ENCODE results near the gene SAMD8.

Gene SAMD8

GRCh38 chr10:75111365-75111906 is at the start of gene SAMD8:
SAMD8 (plus strand) TSS chr10:75111656; CDS start chr10:75150529, 38,873 bp downstream.
- in situ Hi-C loops (cut with MboI; ENCODE audit: low sequenced_read_pairs), result no loop called here

DNA sequence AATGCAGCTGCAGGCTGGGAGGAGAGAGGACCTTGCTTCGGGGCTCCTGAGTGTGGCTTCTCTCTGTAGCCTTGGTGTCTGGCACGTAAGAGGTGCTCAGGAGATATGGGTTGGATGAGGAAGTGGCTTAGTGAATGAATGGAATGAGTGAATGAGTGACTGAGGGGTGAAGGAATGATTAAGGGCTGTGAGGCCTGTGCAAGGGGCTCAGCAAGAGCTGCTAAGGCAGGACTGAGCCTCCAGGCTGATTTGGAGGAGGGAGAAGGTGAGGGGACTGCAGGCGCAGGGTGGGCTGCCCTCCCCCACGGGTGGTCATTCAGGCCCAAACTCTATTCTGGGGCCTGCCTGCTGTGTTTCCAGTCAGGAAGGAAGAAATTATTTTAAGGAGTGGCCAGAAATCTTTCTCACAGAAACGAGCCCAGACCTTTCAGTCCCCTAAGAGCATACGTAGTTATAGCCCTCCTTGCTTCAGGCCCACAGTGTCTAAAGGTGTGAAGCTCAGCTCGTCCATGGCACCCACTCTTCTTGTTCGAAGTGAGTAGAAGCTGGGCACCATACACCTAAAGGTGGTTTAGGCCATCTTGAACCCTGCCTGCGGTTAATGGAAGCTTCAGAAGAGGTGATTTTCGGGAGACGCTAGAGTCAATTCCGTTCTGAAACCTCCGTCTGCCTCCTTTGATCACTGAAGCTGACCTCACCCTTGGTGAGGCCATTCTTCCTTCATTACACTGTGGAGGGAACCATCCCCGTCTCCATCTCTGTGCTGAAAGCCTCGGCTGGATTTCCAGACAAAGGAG is 49.5 kb upstream of the SAMD8 start:
- in situ Hi-C loops (cut with MboI; ENCODE audit: low sequenced_read_pairs), result no loop called here

- in situ Hi-C loops (cut with MboI; ENCODE audit: low sequenced_read_pairs), result no loop called here
Observed at GRCh38 chr10:75062506-75063299, 48.8 kb upstream of the SAMD8 start.

- in situ Hi-C loops (cut with MboI; ENCODE audit: low sequenced_read_pairs), result no loop called here
Observed at GRCh38 chr10:75063461-75064230, 47.8 kb upstream of the SAMD8 start.

DNA sequence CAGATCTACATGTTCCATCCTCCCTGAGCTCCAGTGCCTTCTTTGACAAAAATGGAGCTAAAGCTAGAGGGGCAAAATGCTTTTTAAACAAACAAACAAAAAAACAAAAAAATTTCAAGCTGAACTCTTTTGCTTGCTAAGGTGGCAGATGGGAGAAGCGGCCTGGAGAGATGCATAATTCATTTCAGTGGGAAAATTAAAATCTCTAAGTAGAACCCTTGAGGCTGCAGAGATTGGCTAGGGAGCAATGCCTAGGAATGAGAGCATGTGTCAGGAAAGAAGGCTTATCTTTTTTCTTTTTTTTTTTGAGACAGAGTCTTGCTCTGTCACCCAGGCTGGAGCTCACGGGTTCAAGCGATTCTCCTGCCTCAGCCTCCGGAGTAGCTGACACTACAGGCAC is 46.4 kb upstream of the SAMD8 start:
- in situ Hi-C loops (cut with MboI; ENCODE audit: low sequenced_read_pairs), result no loop called here

- in situ Hi-C loops (cut with MboI; ENCODE audit: low sequenced_read_pairs), result no loop called here
Observed at GRCh38 chr10:75066271-75066670, 45.2 kb upstream of the SAMD8 start.

DNA sequence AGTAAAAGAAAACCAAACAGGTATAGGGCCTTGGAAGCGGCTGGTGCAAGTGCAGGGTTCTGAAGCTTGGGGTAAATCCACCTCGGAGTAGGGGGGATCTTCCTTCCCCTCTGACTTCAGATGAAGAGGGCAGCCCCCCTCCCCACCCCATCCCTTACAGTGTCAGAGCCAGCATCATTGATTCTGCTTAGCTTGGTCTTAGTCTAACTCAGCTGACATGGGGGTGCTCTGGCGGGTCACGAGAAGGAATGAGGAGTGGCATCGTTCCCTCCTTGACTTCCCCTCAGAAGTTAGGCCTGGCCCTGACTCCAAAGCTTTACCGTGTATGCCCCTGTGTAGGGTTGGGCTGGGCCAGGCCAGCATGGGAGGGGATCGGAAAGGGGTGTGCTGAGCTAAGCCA is 44.2 kb upstream of the SAMD8 start:
- in situ Hi-C loops (cut with MboI; ENCODE audit: low sequenced_read_pairs), result no loop called here

GRCh38 chr10:75068523-75068922 is 42.9 kb upstream of the SAMD8 start:
- in situ Hi-C loops (cut with MboI; ENCODE audit: low sequenced_read_pairs), result no loop called here

GRCh38 chr10:75070476-75070875 is 41.0 kb upstream of the SAMD8 start:
- in situ Hi-C loops (cut with MboI; ENCODE audit: low sequenced_read_pairs), result no loop called here

- in situ Hi-C loops (cut with MboI; ENCODE audit: low sequenced_read_pairs), result no loop called here
Observed at GRCh38 chr10:75070961-75071428, 40.5 kb upstream of the SAMD8 start.

DNA sequence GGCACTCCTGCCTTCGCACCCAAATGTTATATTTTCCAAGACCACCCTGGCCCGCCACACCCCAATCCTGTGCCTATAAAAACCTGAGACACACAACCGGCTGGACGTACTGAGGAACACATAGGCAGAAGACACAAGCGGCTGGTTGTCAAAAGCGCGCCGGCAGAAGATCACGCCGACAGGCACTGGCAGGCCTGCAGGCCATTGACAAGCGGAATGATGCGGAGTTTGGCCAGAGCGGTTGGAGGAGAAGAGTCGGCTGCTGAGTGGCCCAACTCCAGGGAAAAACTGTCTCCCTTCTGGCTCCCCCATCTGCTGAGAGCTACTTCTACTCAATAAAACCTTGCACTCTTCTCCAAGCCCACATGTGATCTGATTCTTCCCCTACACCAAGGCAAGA is 39.7 kb upstream of the SAMD8 start:
- in situ Hi-C loops (cut with MboI; ENCODE audit: low sequenced_read_pairs), result no loop called here

DNA sequence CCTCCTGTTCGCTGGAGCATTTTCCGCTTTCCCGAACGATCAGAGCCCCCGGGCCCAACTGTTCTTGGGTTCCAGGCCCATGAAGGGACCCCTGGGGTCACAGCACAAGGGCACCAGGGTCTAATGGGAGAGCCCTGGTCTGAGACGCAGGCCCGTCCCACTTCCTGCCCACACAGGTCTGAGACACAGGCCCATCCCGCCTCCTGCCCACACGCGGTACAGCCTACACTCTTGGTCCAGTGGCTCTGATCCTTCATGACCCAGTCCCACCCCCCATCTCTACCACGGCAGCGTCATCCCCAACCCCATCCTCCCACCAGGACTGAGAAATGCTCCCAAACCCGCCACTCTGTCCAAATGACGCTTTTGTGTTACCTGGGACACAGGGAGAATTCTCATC is 38.7 kb upstream of the SAMD8 start:
- in situ Hi-C loops (cut with MboI; ENCODE audit: low sequenced_read_pairs), result no loop called here

DNA sequence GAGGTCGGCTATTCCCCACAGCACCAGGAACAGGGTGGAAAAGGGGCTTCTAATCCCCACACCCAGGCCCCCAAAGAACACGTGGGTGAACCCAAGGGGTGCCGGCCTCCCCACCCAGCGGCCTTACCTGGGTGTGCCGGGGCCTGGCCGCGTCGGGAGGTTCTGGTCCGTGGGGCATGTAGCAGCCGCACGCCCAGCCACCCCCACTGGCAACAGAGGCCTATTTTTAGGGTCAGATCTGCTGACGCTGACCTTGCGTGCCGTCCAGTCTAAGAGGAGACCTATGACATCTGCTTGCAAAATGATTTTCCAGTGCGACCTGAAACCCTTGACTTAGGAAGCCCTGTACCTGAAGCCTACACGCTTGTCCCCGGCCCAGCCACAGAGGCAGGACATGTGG is 38.0 kb upstream of the SAMD8 start:
- in situ Hi-C loops (cut with MboI; ENCODE audit: low sequenced_read_pairs), result no loop called here

- in situ Hi-C loops (cut with MboI; ENCODE audit: low sequenced_read_pairs), result no loop called here
Observed at GRCh38 chr10:75074711-75075445, 36.6 kb upstream of the SAMD8 start.

DNA sequence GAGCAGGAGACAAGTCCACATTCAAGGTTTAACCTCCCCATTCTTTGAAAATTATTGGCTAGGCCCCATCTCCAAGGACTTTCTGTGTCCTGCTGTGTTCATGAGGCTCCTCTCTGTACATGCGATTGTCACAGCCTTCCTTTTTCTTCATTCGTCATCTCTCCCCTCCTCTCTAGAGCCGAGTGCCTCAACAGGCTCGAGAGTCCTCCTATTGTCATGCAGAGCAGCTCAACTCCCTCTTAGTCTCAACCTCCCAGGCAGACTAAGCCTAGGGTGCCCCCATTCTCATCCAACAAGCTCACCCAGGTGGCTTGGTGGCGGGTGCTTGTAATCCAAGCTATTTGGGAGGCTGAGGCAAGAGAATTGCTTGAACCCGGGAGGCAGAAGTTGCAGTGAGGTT is 35.1 kb upstream of the SAMD8 start:
- in situ Hi-C loops (cut with MboI; ENCODE audit: low sequenced_read_pairs), result no loop called here

GRCh38 chr10:75079436-75080083 is 31.9 kb upstream of the SAMD8 start:
- in situ Hi-C loops (cut with MboI; ENCODE audit: low sequenced_read_pairs), result no loop called here

DNA sequence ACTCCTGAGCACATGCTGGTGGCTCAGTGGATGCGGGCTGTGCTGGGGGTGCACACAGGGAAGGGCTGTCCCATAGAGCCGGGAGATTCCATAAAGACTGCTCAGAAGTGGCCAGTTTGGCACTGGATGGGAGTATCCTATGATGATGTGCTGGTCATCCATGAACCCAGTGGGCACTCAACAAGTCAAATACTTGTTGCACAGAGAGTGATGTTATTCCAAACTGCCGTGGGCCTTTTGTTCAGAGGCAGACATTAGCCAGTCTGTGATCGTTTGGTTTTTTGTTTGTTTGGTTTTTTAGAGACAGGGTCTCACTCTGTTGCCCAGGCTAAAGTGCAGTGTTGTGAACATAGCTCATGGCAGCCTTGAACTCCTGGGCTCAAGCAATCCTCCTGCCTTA is 30.9 kb upstream of the SAMD8 start:
- in situ Hi-C loops (cut with MboI; ENCODE audit: low sequenced_read_pairs), result no loop called here

DNA sequence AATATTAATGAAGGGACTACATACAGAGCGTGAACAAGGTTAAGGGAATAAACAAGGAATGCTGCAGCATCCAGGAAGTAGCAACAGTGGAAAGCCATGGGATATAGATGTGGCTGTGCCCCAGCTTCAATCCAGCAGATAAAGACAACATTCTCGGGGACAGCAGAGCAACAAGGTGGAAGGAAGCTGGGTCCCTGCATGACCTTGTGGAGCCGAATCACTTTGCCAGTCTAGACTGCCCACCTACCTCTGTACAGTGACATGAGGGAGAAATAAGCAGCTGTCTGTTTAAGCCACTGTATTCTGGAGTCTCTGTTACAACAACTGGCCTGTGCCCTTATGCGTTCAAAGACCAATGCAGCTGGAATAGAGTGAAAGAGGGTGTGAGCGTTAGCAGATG is 30.1 kb upstream of the SAMD8 start:
- in situ Hi-C loops (cut with MboI; ENCODE audit: low sequenced_read_pairs), result no loop called here

DNA sequence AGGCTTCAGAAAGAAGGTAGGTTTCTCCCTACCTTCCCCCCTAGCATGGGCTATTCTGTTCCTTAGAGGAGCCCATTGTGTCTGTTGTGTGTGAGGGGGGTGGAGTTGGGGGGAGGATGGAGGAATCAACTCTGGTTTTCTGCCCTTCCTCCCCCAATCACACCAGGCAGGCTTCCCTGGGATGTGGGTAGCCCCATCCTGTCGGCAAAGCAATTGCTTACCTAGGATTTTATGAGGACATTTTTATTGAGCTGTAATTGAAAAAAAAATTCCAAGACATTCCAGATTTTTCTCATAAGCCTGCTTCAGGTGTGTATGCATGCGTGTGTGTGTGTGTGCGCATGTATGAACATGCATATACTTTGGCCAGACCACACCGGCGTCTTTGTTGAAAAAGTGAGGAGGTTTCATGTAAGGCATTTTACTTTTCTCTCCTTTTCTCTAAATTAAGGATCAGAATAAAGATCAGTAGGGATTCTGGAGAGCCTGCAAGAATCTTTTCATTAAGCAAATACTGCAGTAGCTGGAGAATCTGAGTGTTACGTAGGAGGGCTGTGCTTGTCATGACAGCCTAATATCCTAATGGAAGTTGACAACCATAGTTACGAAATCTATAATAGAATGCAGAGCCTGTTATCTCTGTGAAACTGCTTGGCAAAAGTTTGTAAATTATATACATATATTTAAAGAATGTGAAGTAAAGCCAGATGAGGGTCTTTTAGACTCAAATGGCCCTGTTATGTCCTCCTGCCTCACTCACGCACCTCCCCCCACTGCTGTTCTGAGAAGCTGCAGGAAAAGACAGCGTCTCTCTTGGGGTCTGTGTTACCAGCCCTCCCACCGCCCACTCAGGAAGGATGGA is 27.3 kb upstream of the SAMD8 start:
- in situ Hi-C loops (cut with MboI; ENCODE audit: low sequenced_read_pairs), result no loop called here

Data from hTERT RPE-1 (cell line).